Peyer's patch (tissue), 4 donors: ENCODE data around the gene TBC1D2. TPM values are rescaled to one million over a fixed set of nuclear protein-coding genes. Genes with fewer than 3 reads are reported as not detected.

Experiments used
- DNase-seq, 3 donors: peaks; one replicate each; pipeline ENCODE4 v3.0.0-alpha.2; 2017 to 2019
- H3K27ac ChIP-seq, 4 donors: fragments of 200-600 bp; sonication (generic); one replicate each; pipeline ENCODE4 v1.5.1; 2016 to 2019
- H3K27me3 ChIP-seq, 2 donors: fragments of 200-600 bp; sonication (generic); one replicate each; pipeline ENCODE4 v1.5.1; 2019
- H3K36me3 ChIP-seq, 3 donors: fragments of 200-600 bp; sonication (generic); one replicate each; pipeline ENCODE4 v1.5.1; 2016 to 2019
- H3K4me1 ChIP-seq, 4 donors: fragments of 200-600 bp; sonication (generic); one replicate each; pipeline ENCODE4 v1.5.1; 2016 to 2019
- H3K4me3 ChIP-seq, 4 donors: fragments of 200-600 bp; sonication (generic); 1 replicate in 3 of 4; 2 replicates in 1 of 4; pipeline ENCODE4 v1.5.1; 2016 to 2019; ENCODE audit warnings: mild to moderate bottlenecking in 1 of 4
- H3K9me3 ChIP-seq, 4 donors: fragments of 200-600 bp; sonication (generic); one replicate each; pipeline ENCODE4 v1.5.1; 2016 to 2019; ENCODE audit warnings: mild to moderate bottlenecking in 1 of 4
- POLR2A ChIP-seq, 2 donors: fragments of 450-650 bp; IDR thresholded peaks; one replicate each; pipeline ENCODE4 v1.5.1; 2017; ENCODE audit warnings: antibody characterized with exemption in 2 of 2, mild to moderate bottlenecking in 2 of 2, moderate library complexity in 2 of 2
- total RNA-seq, 4 donors: library from RNA; depleted of rRNA; stranded (reverse); fragments of >200 nt; gene quantifications; one replicate each; pipeline ENCODE4 v1.1.0, GENCODE V29; 2016
- TF ChIP-seq, protein P1 (sequence below), 6 experiments: fragments of 450-650 bp in 4 of 6; fragments of 200-600 bp in 2 of 6; sonication (generic) in 1 of 6; IDR thresholded peaks; one replicate each; pipeline ENCODE4 v1.5.1; 2017 to 2019; ENCODE audit warnings: antibody characterized with exemption in 6 of 6, mild to moderate bottlenecking in 3 of 6, moderate library complexity in 1 of 6

Gene TBC1D2
- total RNA-seq, 4 donors from 2014 or later, result 28.1 to 68.8 (median 48.4) TPM

- H3K4me1 ChIP-seq, result peaks cover 0 to 30% (median 14%) of the 10 kb centered on the region in 4 donors
Observed at GRCh38 chr9:98222885-98223691, 32.4 kb downstream of the TBC1D2 start.

DNA sequence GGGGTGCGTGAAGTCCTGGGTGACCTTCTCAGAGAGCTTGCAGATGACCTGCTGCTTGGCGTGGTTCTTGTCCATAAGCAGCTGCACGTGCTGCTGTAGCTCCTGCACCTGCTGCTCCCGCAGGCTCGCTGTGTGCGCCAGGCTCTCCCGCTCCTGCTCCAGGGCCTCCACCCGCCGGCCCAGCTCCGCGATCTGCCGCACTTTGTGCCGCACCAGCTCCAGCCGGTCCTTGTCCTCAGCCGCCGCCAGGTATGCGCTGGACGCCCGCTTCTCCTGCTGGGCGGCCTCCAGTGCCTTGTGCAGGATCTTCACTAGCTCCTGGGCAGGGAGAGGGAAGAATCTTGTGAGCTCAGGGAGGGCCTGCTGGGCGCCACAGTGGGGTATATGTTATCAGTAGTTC, 34.5 kb downstream of the TBC1D2 start:
- no peaks in the 10 kb centered on the region for H3K27me3 ChIP-seq
- peaks cover 0 to 42% (median 0%) of the 10 kb centered on the region in 3 donors for H3K36me3 ChIP-seq
- H3K9me3 ChIP-seq, result no peaks in the 10 kb centered on the region
- TF ChIP-seq POLR2A (IDR thresholded peaks at IDR 0.05), result no peak
- TF ChIP-seq, protein P1, sequence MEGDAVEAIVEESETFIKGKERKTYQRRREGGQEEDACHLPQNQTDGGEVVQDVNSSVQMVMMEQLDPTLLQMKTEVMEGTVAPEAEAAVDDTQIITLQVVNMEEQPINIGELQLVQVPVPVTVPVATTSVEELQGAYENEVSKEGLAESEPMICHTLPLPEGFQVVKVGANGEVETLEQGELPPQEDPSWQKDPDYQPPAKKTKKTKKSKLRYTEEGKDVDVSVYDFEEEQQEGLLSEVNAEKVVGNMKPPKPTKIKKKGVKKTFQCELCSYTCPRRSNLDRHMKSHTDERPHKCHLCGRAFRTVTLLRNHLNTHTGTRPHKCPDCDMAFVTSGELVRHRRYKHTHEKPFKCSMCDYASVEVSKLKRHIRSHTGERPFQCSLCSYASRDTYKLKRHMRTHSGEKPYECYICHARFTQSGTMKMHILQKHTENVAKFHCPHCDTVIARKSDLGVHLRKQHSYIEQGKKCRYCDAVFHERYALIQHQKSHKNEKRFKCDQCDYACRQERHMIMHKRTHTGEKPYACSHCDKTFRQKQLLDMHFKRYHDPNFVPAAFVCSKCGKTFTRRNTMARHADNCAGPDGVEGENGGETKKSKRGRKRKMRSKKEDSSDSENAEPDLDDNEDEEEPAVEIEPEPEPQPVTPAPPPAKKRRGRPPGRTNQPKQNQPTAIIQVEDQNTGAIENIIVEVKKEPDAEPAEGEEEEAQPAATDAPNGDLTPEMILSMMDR (IDR thresholded peaks at IDR 0.05), result no peak
- H3K4me1 ChIP-seq, result peaks cover 0 to 8% (median 3%) of the 10 kb centered on the region in 4 donors
- H3K4me3 ChIP-seq, result no peak overlapping the region
- DNase-seq, result no peak
- H3K27ac ChIP-seq, result no peak overlapping the region

More at GRCh38 chr9:98222885-98223691, 32.4 kb downstream of the TBC1D2 start:
- no peak for TF ChIP-seq POLR2A (IDR thresholded peaks at IDR 0.05)
- no peak overlapping the region for H3K27ac ChIP-seq
- peaks cover 0 to 32% (median 0%) of the 10 kb centered on the region in 3 donors for H3K36me3 ChIP-seq
- no peak overlapping the region for H3K4me3 ChIP-seq
- DNase-seq, result no peak
- H3K27me3 ChIP-seq, result no peaks in the 10 kb centered on the region
- H3K9me3 ChIP-seq, result no peaks in the 10 kb centered on the region

DNA sequence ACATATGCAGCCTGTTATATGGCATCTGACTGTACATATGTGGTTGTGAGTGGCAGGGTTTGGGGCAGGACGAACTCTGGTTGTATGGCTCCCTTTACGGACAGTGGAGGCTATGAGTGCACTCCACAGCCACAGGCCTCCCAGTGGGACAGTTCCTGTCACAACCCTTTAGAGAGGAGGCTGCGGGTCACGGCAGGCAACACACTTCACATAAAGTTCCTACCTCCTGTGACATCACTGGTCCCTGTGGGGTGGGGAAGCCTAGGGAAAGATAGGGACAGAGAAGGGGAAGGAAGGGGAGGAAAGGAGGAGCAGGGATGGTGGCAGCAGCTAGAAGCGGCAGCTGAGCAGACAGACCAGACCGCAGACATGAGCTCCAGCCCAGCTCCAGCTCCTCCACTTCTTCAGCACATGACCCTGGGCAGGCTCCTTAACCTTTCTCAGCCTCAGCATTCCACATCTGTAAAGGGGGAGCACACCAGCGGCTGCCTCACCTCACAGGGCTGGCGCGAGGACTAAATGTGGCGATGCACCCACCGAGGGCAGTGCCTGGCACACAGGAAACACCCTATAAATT, 35.6 kb downstream of the TBC1D2 start:
- H3K27me3 ChIP-seq, result no peaks in the 10 kb centered on the region

DNA sequence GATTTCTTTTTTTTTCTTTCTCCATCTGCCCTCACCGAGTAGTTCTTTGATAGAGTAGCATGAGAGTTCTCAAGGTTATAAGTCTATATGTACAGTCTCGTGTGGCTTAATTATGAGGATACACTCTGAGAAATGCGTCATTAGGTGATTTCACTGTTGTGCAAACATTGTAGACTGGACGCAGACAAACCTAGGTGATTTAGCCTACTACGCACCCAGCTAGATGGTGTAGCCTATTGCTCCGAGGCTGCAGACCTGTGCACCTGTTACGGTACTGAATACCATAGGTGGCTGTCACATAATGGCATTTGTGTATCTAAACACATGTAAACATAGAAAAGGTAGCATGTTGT, 36.1 kb downstream of the TBC1D2 start:
- H3K27me3 ChIP-seq, result no peaks in the 10 kb centered on the region
- peaks cover 0 to 42% (median 0%) of the 10 kb centered on the region in 3 donors for H3K36me3 ChIP-seq
- no peak for DNase-seq
- no peak for TF ChIP-seq POLR2A (IDR thresholded peaks at IDR 0.05)
- TF ChIP-seq, protein P1 (IDR thresholded peaks at IDR 0.05), result no peak
- no peaks in the 10 kb centered on the region for H3K4me1 ChIP-seq
- H3K9me3 ChIP-seq, result no peaks in the 10 kb centered on the region
- no peak overlapping the region for H3K27ac ChIP-seq
- H3K4me3 ChIP-seq, result no peak overlapping the region

More for the DNA sequence above, 35.6 kb downstream of the TBC1D2 start:
- H3K36me3 ChIP-seq, result peaks cover 0 to 42% (median 0%) of the 10 kb centered on the region in 3 donors
- no peak overlapping the region for H3K27ac ChIP-seq
- no peak for DNase-seq
- TF ChIP-seq POLR2A (IDR thresholded peaks at IDR 0.05), result no peak
- TF ChIP-seq, protein P1 (IDR thresholded peaks at IDR 0.05), result no peak
- no peak overlapping the region for H3K4me3 ChIP-seq
- no peaks in the 10 kb centered on the region for H3K4me1 ChIP-seq
- H3K9me3 ChIP-seq, result no peaks in the 10 kb centered on the region

- Histone ChIP-seq H3K27ac (no peak overlapping the region), H3K27me3 (no peaks in the 10 kb centered on the region), H3K9me3 (no peaks in the 10 kb centered on the region), H3K4me1 (no peaks in the 10 kb centered on the region), H3K36me3 (peaks cover 0 to 45% (median 0%) of the 10 kb centered on the region in 3 donors), H3K4me3 (no peak overlapping the region)
- no peak for DNase-seq
- TF ChIP-seq, protein P1 (IDR thresholded peaks at IDR 0.05), result no peak
- no peak for TF ChIP-seq POLR2A (IDR thresholded peaks at IDR 0.05)
Observed at GRCh38 chr9:98218562-98219363, 36.7 kb downstream of the TBC1D2 start.
